Lower lobe of right lung (tissue), 2 donors: Measurements from ENCODE around the gene C1orf185. TPM values are rescaled to one million over a fixed set of nuclear protein-coding genes. Genes with fewer than 3 reads are reported as not detected.
"Not testable (repeated sequence)": the region's sequence is repeated elsewhere in the genome, so short reads cannot be mapped to it uniquely, and the experiment has no call there.

Experiments used
- ATAC-seq, 2 donors: fragments of 200-7000 bp; cut with Tn5 transposase; one replicate each; pipeline ENCODE4 v1.9.1; 2020 to 2022; ENCODE audit warnings: mild to moderate bottlenecking in 2 of 2, moderate library complexity in 2 of 2
- DNase-seq: peaks from one replicate; pipeline ENCODE4 v3.0.0-alpha.2; 2020
- H3K27ac ChIP-seq: fragments of 200-600 bp; one replicate; pipeline ENCODE4 v1.8.0; 2022
- H3K27me3 ChIP-seq: fragments of 200-600 bp; one replicate; pipeline ENCODE4 v1.8.0; 2022; ENCODE audit warnings: low read depth
- H3K36me3 ChIP-seq: fragments of 200-600 bp; one replicate; pipeline ENCODE4 v1.8.0; 2022; ENCODE audit warnings: mild to moderate bottlenecking
- H3K4me1 ChIP-seq: fragments of 200-600 bp; one replicate; pipeline ENCODE4 v1.8.0; 2022
- H3K4me3 ChIP-seq: fragments of 200-600 bp; one replicate; pipeline ENCODE4 v1.8.0; 2022; ENCODE audit warnings: mild to moderate bottlenecking
- H3K9me3 ChIP-seq: fragments of 200-600 bp; one replicate; pipeline ENCODE4 v1.8.0; 2022
- CTCF ChIP-seq: fragments of 200-600 bp; IDR thresholded peaks from one replicate; pipeline ENCODE4 v1.8.0; 2022; ENCODE audit warnings: antibody characterized with exemption, mild to moderate bottlenecking
- intact Hi-C: fragments of 100-400 bp; cut with DNase I; formaldehyde crosslinking; loops from one replicate; pipeline ENCODE4 v1.11.0; 2022
- total RNA-seq: library from RNA; stranded (reverse); fragmentation: NEBNext Ultra II Directional; extraction: Animal tissue kit (Norgen Biotek cat#: 25700); gene quantifications from one replicate; pipeline ENCODE4 v1.2.1, GENCODE V29; 2021
- donor health status: DM: no; HTN: yes; CAD: no; lungs with severe emphysema.

Gene C1orf185
- total RNA-seq, 1 donor from 2014 or later = not detected

GRCh38 chr1:51157395-51157794 lies 55.4 kb downstream of the C1orf185 start:
- ATAC-seq (no peak), DNase-seq (no peak)
- Histone ChIP-seq H3K4me1 (no peaks in the 10 kb centered on the region), H3K27me3 (no peaks in the 10 kb centered on the region), H3K27ac (no peak overlapping the region), H3K36me3 (no peaks in the 10 kb centered on the region), H3K9me3 (peaks cover 14% of the 10 kb centered on the region), H3K4me3 (no peak overlapping the region)
- TF ChIP-seq CTCF = no peak
- intact Hi-C loops = no loop called here

- Histone ChIP-seq H3K9me3 (peaks cover 14% of the 10 kb centered on the region), H3K4me3 (no peak overlapping the region), H3K27me3 (no peaks in the 10 kb centered on the region), H3K27ac (no peak overlapping the region), H3K36me3 (no peaks in the 10 kb centered on the region), H3K4me1 (no peaks in the 10 kb centered on the region)
- intact Hi-C loops = no loop called here
- TF ChIP-seq CTCF = no peak
- ATAC-seq (no peak), DNase-seq (no peak)
These were observed 56.2 kb downstream of the C1orf185 start for GRCh38 chr1:51158263-51158662.

GRCh38 chr1:51162560-51162959 lies 60.5 kb downstream of the C1orf185 start:
- H3K27me3 ChIP-seq, intact Hi-C loops, H3K9me3 ChIP-seq, H3K4me1 ChIP-seq, ATAC-seq, H3K27ac ChIP-seq, H3K4me3 ChIP-seq, DNase-seq, H3K36me3 ChIP-seq: not testable (repeated sequence)

GRCh38 chr1:51165540-51165939 lies 63.5 kb downstream of the C1orf185 start:
- H3K4me1 ChIP-seq = peaks cover 5% of the 10 kb centered on the region
- intact Hi-C loops = no loop called here
- H3K9me3 ChIP-seq = no peaks in the 10 kb centered on the region
- DNase-seq (no peak), ATAC-seq (no peak)
- H3K36me3 ChIP-seq = no peaks in the 10 kb centered on the region
- no peaks in the 10 kb centered on the region for H3K27me3 ChIP-seq
- H3K27ac ChIP-seq = no peak overlapping the region
- no peak for TF ChIP-seq CTCF
- H3K4me3 ChIP-seq = no peak overlapping the region

GRCh38 chr1:51168266-51168845 lies 66.3 kb downstream of the C1orf185 start:
- no peak for DNase-seq
- intact Hi-C loops = no loop called here
- peaks cover 5% of the 10 kb centered on the region for H3K4me1 ChIP-seq
- no peak for TF ChIP-seq CTCF
- no peaks in the 10 kb centered on the region for H3K27me3 ChIP-seq
- H3K27ac ChIP-seq = no peak overlapping the region
- ATAC-seq = peak in 1 of 2 donors; percentile 26
- H3K36me3 ChIP-seq = no peaks in the 10 kb centered on the region
- H3K4me3 ChIP-seq = no peak overlapping the region
- H3K9me3 ChIP-seq = no peaks in the 10 kb centered on the region

GRCh38 chr1:51168936-51169335 lies 66.9 kb downstream of the C1orf185 start:
- no peak for TF ChIP-seq CTCF
- Histone ChIP-seq H3K9me3 (no peaks in the 10 kb centered on the region), H3K36me3 (no peaks in the 10 kb centered on the region), H3K27me3 (no peaks in the 10 kb centered on the region), H3K4me1 (peaks cover 5% of the 10 kb centered on the region), H3K4me3 (no peak overlapping the region), H3K27ac (no peak overlapping the region)
- intact Hi-C loops = no loop called here
- DNase-seq = no peak
- ATAC-seq = no peak
